OCI-LY1 (cell line): ENCODE data around the gene EVC.

Experiments
- H2AFZ ChIP-seq: fragments of 200-600 bp; sonication (generic), shearing (Covaris generic); 2 replicates; pipeline ENCODE4 v1.6.0; 2014; ENCODE audit warnings: antibody characterized with exemption, mild to moderate bottlenecking, low read length
- H3F3A ChIP-seq: fragments of 200-600 bp; sonication (generic), shearing (Covaris generic); 2 replicates; pipeline ENCODE4 v1.6.0; 2014; ENCODE audit warnings: mild to moderate bottlenecking, antibody characterized with exemption, low read length, moderate library complexity; ENCODE audit not compliant: insufficient read depth
- H3K27ac ChIP-seq: fragments of 200-600 bp; sonication (generic); 2 replicates; pipeline ENCODE4 v1.5.1; 2014; ENCODE audit warnings: low read length, mixed run types, mild to moderate bottlenecking, low read depth; ENCODE audit not compliant: poor library complexity, severe bottlenecking
- H3K27me3 ChIP-seq: fragments of 200-600 bp; sonication (generic); 2 replicates; pipeline ENCODE4 v1.6.0; 2014; ENCODE audit warnings: antibody characterized with exemption, mild to moderate bottlenecking, low read length, moderate library complexity; ENCODE audit not compliant: insufficient read depth
- H3K36me3 ChIP-seq: fragments of 200-600 bp; sonication (generic); 2 replicates; pipeline ENCODE4 v1.6.1; 2014; ENCODE audit warnings: mild to moderate bottlenecking, antibody characterized with exemption, low read length, moderate library complexity, mixed read lengths; ENCODE audit not compliant: insufficient read depth
- H3K4me1 ChIP-seq: fragments of 200-600 bp; sonication (generic); 2 replicates; pipeline ENCODE4 v1.5.1; 2014; ENCODE audit warnings: mild to moderate bottlenecking, low read length, moderate library complexity; ENCODE audit not compliant: insufficient read depth, severe bottlenecking
- H3K4me2 ChIP-seq: fragments of 200-600 bp; sonication (generic), shearing (Covaris generic); 2 replicates; pipeline ENCODE4 v1.6.1; 2014; ENCODE audit warnings: low read length
- H3K4me3 ChIP-seq: fragments of 200-600 bp; sonication (generic); 2 replicates; pipeline ENCODE4 v1.5.1; 2014; ENCODE audit warnings: low read length, low read depth, mild to moderate bottlenecking, mixed read lengths; ENCODE audit not compliant: poor library complexity, severe bottlenecking
- H3K79me2 ChIP-seq: fragments of 200-600 bp; shearing (Covaris generic); 2 replicates; pipeline ENCODE4 v1.6.1; 2016; ENCODE audit warnings: mixed run types, low read length, mixed read lengths; ENCODE audit not compliant: insufficient read depth
- H3K9ac ChIP-seq: fragments of 200-600 bp; sonication (generic), shearing (Covaris generic); 2 replicates; pipeline ENCODE4 v1.6.1; 2014; ENCODE audit warnings: mild to moderate bottlenecking, low read length, mixed read lengths
- H3K9me2 ChIP-seq: fragments of 200-600 bp; sonication (generic), shearing (Covaris generic); 2 replicates; pipeline ENCODE4 v1.6.1; 2014; ENCODE audit warnings: low read depth, mild to moderate bottlenecking, low read length, mixed read lengths
- H3K9me3 ChIP-seq: fragments of 200-600 bp; shearing (Covaris generic); 2 replicates; pipeline ENCODE4 v1.6.1; 2014; ENCODE audit warnings: low read length, mixed read lengths
- H4K20me1 ChIP-seq: fragments of 200-600 bp; sonication (generic), shearing (Covaris generic); 2 replicates; pipeline ENCODE4 v1.6.0; 2016; ENCODE audit warnings: mild to moderate bottlenecking, low read length; ENCODE audit not compliant: insufficient read depth
- EZH2 ChIP-seq: fragments of 200-600 bp; sonication (generic), shearing (Covaris generic); IDR thresholded peaks from 2 replicates; pipeline ENCODE4 v1.8.0; 2017; ENCODE audit warnings: borderline replicate concordance, mixed run types, mild to moderate bottlenecking, antibody characterized with exemption, low read length, moderate library complexity, mixed read lengths
- TF ChIP-seq, protein P1 (sequence below): fragments of 200-600 bp; sonication (generic), shearing (Covaris generic); IDR thresholded peaks from 2 replicates; pipeline ENCODE4 v1.5.1; 2017; ENCODE audit warnings: mild to moderate bottlenecking, antibody characterized with exemption, low read length, moderate library complexity, mixed read lengths

Gene EVC

DNA sequence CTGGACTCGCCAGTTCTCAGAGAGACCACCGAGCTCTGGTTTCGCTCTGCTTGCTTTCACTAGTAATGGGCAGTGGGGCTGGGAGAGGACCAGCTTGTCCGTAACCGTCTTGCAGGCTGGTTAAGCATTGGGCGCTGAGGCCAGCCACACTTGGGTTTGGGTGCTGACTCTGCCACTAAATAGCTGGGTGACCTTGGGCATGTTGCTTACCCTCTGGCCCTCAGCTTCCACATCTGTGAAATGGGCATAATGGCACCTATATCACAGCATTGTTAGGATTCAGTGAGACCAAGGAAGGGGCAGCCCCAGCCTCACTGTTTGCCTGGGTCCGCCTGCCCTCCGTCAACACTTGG lies 43.5 kb downstream of the EVC start:
- Histone ChIP-seq H3K79me2 (no peaks in the 10 kb centered on the region), H3K4me3 (no peak overlapping the region), H3K36me3 (no peaks in the 10 kb centered on the region), H3K9me3 (no peaks in the 10 kb centered on the region), H3K9me2 (no peaks in the 10 kb centered on the region), H3K27ac (no peak overlapping the region), H3K9ac (no peak overlapping the region), H3K27me3 (no peaks in the 10 kb centered on the region), H3F3A (no peaks in the 10 kb centered on the region), H2AFZ (no peak overlapping the region), H3K4me1 (no peaks in the 10 kb centered on the region), H4K20me1 (no peaks in the 10 kb centered on the region), H3K4me2 (no peak overlapping the region)
- no peak for TF ChIP-seq EZH2
- TF ChIP-seq, protein P1, sequence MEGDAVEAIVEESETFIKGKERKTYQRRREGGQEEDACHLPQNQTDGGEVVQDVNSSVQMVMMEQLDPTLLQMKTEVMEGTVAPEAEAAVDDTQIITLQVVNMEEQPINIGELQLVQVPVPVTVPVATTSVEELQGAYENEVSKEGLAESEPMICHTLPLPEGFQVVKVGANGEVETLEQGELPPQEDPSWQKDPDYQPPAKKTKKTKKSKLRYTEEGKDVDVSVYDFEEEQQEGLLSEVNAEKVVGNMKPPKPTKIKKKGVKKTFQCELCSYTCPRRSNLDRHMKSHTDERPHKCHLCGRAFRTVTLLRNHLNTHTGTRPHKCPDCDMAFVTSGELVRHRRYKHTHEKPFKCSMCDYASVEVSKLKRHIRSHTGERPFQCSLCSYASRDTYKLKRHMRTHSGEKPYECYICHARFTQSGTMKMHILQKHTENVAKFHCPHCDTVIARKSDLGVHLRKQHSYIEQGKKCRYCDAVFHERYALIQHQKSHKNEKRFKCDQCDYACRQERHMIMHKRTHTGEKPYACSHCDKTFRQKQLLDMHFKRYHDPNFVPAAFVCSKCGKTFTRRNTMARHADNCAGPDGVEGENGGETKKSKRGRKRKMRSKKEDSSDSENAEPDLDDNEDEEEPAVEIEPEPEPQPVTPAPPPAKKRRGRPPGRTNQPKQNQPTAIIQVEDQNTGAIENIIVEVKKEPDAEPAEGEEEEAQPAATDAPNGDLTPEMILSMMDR, result no peak

DNA sequence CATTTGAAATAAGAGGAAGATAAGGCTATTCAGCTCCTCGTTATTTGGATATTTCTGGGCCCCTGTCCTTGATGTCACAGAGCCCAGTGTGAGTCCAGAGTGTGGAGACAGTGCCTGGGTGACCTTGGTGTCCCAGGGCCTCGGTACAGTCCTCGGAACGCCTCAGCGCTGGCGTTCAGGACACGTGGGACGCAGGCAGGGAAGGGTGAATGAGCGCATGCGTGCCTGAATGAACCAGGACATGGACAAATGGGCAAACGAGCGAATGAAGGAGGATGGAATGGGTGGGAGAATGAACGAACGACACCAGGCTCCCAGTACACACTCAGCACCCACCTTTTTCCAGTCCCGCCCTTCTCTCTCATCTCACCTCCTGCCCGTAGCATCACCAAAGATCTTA lies 44.2 kb downstream of the EVC start:
- Histone ChIP-seq H3K27ac (no peak overlapping the region), H2AFZ (no peak overlapping the region), H3K4me3 (no peak overlapping the region), H3K4me2 (no peak overlapping the region), H4K20me1 (no peaks in the 10 kb centered on the region), H3K79me2 (no peaks in the 10 kb centered on the region), H3K27me3 (no peaks in the 10 kb centered on the region), H3F3A (no peaks in the 10 kb centered on the region), H3K9me2 (no peaks in the 10 kb centered on the region), H3K9ac (no peak overlapping the region), H3K4me1 (no peaks in the 10 kb centered on the region), H3K36me3 (no peaks in the 10 kb centered on the region), H3K9me3 (no peaks in the 10 kb centered on the region)
- TF ChIP-seq, protein P1, result no peak
- no peak for TF ChIP-seq EZH2

DNA sequence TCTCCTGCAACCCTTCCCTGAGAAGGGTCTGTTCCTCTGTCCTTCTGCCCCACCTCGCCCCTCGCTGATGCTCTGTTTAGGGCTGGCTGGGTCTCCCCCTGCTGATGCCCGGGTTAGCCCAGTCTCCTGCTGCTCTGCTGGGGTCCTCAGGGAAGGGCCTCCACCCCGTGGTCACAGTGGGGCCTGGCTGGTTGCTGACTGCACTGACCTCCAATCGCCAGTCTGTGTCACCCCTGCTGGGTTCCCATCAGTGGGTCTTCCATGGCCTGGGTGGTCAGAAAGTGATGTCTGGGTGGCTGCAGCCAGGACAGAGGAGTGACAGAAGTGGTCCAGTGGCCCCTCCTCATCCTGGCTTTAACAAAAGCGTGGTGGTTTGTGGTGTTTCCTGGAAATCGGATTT lies 44.7 kb downstream of the EVC start:
- no peak overlapping the region for H2AFZ ChIP-seq
- no peaks in the 10 kb centered on the region for H3K9me2 ChIP-seq
- H3K36me3 ChIP-seq, result no peaks in the 10 kb centered on the region
- no peak overlapping the region for H3K4me2 ChIP-seq
- H3K9ac ChIP-seq, result no peak overlapping the region
- H3F3A ChIP-seq, result no peaks in the 10 kb centered on the region
- H3K27ac ChIP-seq, result no peak overlapping the region
- H3K27me3 ChIP-seq, result no peaks in the 10 kb centered on the region
- no peak for TF ChIP-seq EZH2
- TF ChIP-seq, protein P1, result no peak
- H3K4me1 ChIP-seq, result no peaks in the 10 kb centered on the region
- no peaks in the 10 kb centered on the region for H4K20me1 ChIP-seq
- no peak overlapping the region for H3K4me3 ChIP-seq
- H3K79me2 ChIP-seq, result no peaks in the 10 kb centered on the region
- no peaks in the 10 kb centered on the region for H3K9me3 ChIP-seq

DNA sequence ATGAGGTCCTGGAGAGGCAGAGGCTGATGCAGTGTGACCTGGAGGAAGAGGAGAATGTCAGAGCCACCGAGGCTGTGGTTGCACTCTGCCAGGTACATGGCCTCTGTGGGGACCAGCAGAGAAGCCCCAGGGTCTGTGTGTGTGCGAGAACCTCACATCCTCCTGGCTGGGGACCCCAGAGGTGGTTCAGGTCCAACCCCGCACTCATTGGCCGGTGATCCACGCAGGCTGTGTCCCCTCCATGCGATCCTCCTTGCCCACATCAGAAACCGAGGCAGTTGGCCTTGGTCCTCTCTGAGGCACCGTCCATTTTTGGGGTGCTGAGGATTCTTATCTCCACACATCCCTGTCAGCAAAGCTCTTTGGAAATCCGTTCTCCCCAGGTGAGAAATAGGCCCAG lies 45.3 kb downstream of the EVC start:
- H3K4me3 ChIP-seq, result no peak overlapping the region
- no peaks in the 10 kb centered on the region for H3K79me2 ChIP-seq
- H3K9me3 ChIP-seq, result no peaks in the 10 kb centered on the region
- no peaks in the 10 kb centered on the region for H3K4me1 ChIP-seq
- no peak overlapping the region for H3K9ac ChIP-seq
- H3F3A ChIP-seq, result no peaks in the 10 kb centered on the region
- H3K9me2 ChIP-seq, result no peaks in the 10 kb centered on the region
- no peak overlapping the region for H3K27ac ChIP-seq
- no peak overlapping the region for H2AFZ ChIP-seq
- H3K36me3 ChIP-seq, result no peaks in the 10 kb centered on the region
- H4K20me1 ChIP-seq, result no peaks in the 10 kb centered on the region
- no peak overlapping the region for H3K4me2 ChIP-seq
- no peaks in the 10 kb centered on the region for H3K27me3 ChIP-seq
- TF ChIP-seq, protein P1, result no peak
- TF ChIP-seq EZH2, result no peak
